HepG2 (cell line): ENCODE data around the gene SGK1. TPM values are rescaled to one million over a fixed set of nuclear protein-coding genes. Genes with fewer than 3 reads are reported as not detected.

Source experiments
- AGO1 ChIP-seq: fragments of 200-400 bp; formaldehyde crosslinking; IDR thresholded peaks from 2 replicates; pipeline ENCODE4 v1.6.1; 2017; ENCODE audit warnings: mild to moderate bottlenecking, low read depth, low read length, moderate library complexity; ENCODE audit not compliant: poor library complexity, severe bottlenecking
- ARNTL ChIP-seq: sonication (generic); formaldehyde crosslinking; IDR thresholded peaks from 2 replicates; pipeline ENCODE4 v1.4.0; 2020; ENCODE audit warnings: mild to moderate bottlenecking, missing genetic modification reagents
- FOXK2 ChIP-seq: fragments of 450-650 bp; IDR thresholded peaks from 2 replicates; pipeline ENCODE4 v1.6.1; 2016
- MBNL3 ChIP-seq: fragments of 250-450 bp; sonication (Bioruptor Pico); conservative IDR thresholded peaks from 2 replicates; pipeline ENCODE4 v1.8.0; 2022; ENCODE audit warnings: mild to moderate bottlenecking, inconsistent platforms
- PRDM4 ChIP-seq: sonication (generic); formaldehyde crosslinking; IDR thresholded peaks from 2 replicates; pipeline ENCODE4 v1.9.0; 2021; ENCODE audit warnings: missing genetic modification reagents, borderline replicate concordance
- SNAI1 ChIP-seq: sonication (generic); formaldehyde crosslinking; IDR thresholded peaks from 2 replicates; pipeline ENCODE4 v1.5.0; 2020; ENCODE audit warnings: mild to moderate bottlenecking, missing genetic modification reagents, borderline replicate concordance
- TCF7 ChIP-seq: sonication (generic); IDR thresholded peaks from 2 replicates; pipeline ENCODE4 v1.6.1; 2016; ENCODE audit warnings: antibody characterized with exemption, low read depth
- TERF1 ChIP-seq: sonication (generic); formaldehyde crosslinking; IDR thresholded peaks from 2 replicates; pipeline ENCODE4 v1.8.0; 2022; ENCODE audit warnings: mild to moderate bottlenecking, missing genetic modification reagents, moderate library complexity
- ZBTB42 ChIP-seq: sonication (generic); formaldehyde crosslinking; IDR thresholded peaks from 2 replicates; pipeline ENCODE4 v1.5.0; 2020; ENCODE audit warnings: mild to moderate bottlenecking, missing genetic modification reagents
- ZNF296 ChIP-seq: sonication (generic); formaldehyde crosslinking; conservative IDR thresholded peaks from 2 replicates; pipeline ENCODE4 v1.5.0; 2020; ENCODE audit warnings: mild to moderate bottlenecking, missing genetic modification reagents
- ZNF597 ChIP-seq: sonication (generic); formaldehyde crosslinking; IDR thresholded peaks from 2 replicates; pipeline ENCODE4 v1.5.0; 2020; ENCODE audit warnings: missing genetic modification reagents
- ZNF646 ChIP-seq: sonication (generic); formaldehyde crosslinking; IDR thresholded peaks from 2 replicates; pipeline ENCODE4 v1.9.0; 2021; ENCODE audit warnings: mild to moderate bottlenecking, missing genetic modification reagents
- ZNF740 ChIP-seq: sonication (generic); formaldehyde crosslinking; IDR thresholded peaks from 2 replicates; pipeline ENCODE4 v1.4.0; 2020; ENCODE audit warnings: missing genetic modification reagents
- ZSCAN9 ChIP-seq: IDR thresholded peaks from 2 replicates; pipeline ENCODE4 v1.6.1; 2016; ENCODE audit warnings: borderline replicate concordance
- polyA plus RNA-seq, 8 experiments: library from polyadenylated mRNA; depleted of rRNA in 3 of 8; stranded (reverse) in 7 of 8; unstranded in 1 of 8; fragments of >200 nt; fragmentation: Illumina TruSeq in 4 of 8; extraction: Trizol in 4 of 8; gene quantifications; 2 replicates each; pipeline versions ENCODE4 v1.2.1 to v1.2.3, GENCODE V29; 2011 to 2016; ENCODE audit warnings: low read depth in 4 of 8, missing spikeins in 1 of 8, mixed read lengths in 1 of 8; ENCODE audit not compliant: insufficient read depth in 1 of 8
- total RNA-seq, 5 experiments: library from RNA; depleted of rRNA; stranded (reverse); fragments of >200 nt; fragmentation: Illumina TruSeq; extraction: Trizol; gene quantifications; 2 replicates each; pipeline ENCODE4 v1.2.3, GENCODE V29; 2016; ENCODE audit warnings: low read depth in 1 of 5

SGK1 gene
- total and polyA plus RNA-seq, 2 of the 13 experiments (the other 11 are each of a cell fraction or from before 2014, with no cell fraction given), result 56.1 to 56.2 TPM

GRCh38 chr6:134174672-134175531 lies 143.0 kb downstream of the SGK1 start (continued):
- TF ChIP-seq ZNF740 (CRISPR knock-in tag) (0 out of 2 replicates have a peak, but pooled peaks have one; percentile 18), ZNF296 (CRISPR knock-in tag) (no peak), SNAI1 (CRISPR knock-in tag) (no peak), ZSCAN9 (CRISPR knock-in tag) (peak; percentile 91; the same call in 1 of the 2 replicates), ZNF597 (0 out of 2 replicates have a peak, but pooled peaks have one; percentile 58), AGO1 (no peak), ARNTL (CRISPR knock-in tag) (peak; percentile 71), PRDM4 (CRISPR knock-in tag) (no peak), ZNF646 (CRISPR knock-in tag) (peak; percentile 16; the same call in 1 of the 2 replicates), TERF1 (CRISPR knock-in tag) (no peak), MBNL3 (CRISPR knock-in tag) (no peak), ZBTB42 (CRISPR knock-in tag) (no peak; the same call in none of the 2 replicates), TCF7 (0 out of 2 replicates have a peak, but pooled peaks have one; percentile 16), FOXK2 (no peak)
